NCI-H748 (cell line): ENCODE data around the gene PACC1.
A peak's percentile ranks its signal among the peaks of the same experiment; 100 is the strongest.
"Not testable (repeated sequence)": the region's sequence is repeated elsewhere in the genome, so short reads cannot be mapped to it uniquely, and the experiment has no call there.

Experiments
- DNase-seq: peaks from one replicate; lab custom pipeline; 2025; ENCODE audit not compliant: unreplicated experiment; lab: John Stamatoyannopoulos, UW

Gene PACC1

GRCh38 chr1:212397171-212397570 is 17.5 kb downstream of the PACC1 start:
- no peak for DNase-seq

DNA sequence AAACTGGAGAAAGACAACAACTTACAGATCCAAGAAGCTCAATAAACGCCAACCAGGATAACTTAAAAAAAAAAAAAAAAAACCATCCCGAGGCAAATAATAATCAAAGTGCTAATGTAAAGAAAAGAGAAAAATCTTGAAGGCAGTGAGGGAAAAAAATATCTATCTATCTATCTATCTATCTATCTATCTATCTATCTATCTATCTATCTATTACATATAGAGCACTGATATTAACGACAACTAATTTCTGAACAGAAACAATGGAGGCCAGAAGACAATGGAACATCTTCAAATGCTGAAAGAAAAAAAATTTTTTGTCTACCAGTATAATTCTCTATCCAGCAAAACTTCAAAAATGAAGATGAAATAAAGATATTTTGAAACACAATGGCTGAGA is 18.0 kb downstream of the PACC1 start:
- DNase-seq: no peak

DNA sequence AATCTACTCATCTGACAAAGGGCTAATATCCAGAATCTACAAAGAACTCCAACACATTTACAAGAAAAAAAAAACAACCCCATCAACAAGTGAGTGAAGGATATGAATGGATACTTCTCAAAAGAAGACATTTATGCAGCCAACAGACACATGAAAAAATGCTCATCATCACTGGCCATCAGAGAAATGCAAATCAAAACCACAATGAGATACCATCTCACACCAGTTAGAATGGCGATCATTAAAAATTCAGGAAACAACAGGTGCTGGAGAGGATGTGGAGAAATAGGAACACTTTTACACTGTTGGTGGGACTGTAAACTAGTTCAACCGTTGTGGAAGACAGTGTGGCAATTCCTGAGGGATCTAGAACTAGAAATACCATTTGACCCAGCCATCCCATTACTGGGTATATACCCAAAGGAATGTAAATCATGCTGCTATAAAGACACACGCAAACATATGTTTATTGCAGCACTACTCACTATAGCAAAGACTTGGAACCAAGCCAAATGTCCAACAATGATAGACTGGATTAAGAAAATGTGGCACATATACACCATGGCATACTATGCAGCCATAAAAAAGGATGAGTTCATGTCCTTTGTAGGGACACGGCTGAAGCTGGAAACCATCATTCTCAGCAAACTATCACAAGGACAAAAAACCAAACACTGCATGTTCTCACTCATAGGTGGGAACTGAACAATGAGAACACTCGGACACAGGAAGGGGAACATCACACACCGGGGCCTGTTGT is 18.8 kb downstream of the PACC1 start:
- not testable (repeated sequence) for DNase-seq

DNA sequence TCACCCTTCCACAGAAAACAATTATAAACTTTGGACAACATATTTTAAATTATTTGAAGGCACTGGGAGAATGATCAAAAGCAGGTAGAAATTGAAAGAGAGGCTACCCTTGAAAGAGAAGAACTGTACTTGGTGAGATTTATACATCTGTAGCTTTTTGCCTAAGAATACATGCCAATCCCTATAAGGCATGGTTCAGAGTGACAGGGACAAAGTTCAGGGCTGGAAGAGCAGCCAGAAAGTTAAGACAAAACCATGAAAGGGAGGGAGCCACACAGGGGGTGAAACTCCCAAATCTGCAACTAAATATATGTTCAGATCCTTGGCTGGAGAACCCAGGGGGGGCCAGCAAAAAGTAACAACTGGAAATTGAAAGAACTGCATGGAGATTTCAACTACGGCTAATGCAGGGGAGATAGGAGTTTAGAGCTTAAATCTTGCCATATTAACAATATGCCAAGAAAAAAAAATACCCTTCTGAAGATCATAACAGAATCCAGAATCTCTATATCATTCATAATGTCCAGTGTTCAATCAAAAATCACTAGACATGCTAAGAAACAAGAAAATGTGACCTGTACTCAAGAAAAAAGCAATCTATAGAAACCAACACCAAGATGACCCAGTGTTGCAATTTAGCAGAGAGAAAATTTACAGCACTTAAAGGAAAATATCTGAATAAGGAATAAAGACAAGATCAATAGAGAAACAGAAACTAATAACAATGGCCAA is 25.5 kb downstream of the PACC1 start:
- DNase-seq: no peak

DNA sequence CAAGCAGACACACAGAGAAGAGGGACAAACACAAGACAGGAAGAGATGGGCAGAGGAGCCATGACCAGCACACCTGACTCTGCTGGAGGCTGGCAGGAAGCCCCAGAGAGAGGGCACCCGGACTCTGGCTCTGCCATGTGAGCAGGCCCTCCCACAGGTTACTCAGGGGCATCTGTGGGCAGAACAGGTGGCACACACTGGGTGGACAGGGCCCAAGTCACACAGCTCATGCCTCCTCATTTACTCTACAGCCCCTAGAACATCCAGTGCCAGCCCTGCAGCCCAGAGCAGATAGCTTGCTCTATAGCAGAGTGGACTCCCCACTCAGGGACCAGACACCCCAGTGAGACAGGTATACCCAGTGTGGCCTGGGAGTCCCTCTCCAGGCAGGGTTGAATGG is 28.7 kb downstream of the PACC1 start:
- no peak for DNase-seq

DNA sequence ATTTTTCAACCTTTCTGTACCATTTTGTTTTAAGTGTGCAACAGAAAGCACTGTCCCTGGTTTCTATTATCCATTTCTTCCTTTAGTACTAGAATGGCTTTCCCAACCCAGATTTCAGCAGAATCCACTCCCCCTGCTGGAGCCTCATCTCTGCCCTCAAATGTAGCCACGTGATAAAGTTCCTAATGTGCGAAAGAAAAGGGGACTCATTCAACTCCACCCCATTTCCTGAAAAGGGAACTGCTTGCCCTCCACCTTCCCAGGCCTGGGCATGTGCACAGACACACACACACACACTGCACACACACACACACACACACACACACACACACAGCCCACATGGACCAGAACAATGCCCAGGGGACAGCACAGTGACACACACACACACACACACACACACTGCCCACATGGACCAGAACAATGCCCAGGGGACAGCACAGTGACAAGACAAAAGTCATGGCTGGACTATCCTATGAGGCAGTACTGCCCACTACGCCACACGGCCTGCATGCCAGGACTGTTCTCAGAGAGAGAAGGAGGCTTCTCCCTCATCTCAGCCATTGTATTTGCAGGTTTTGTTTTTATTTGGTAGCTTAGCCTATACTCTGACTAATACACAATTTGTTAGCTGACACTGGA is 33.2 kb downstream of the PACC1 start:
- DNase-seq: no peak

DNA sequence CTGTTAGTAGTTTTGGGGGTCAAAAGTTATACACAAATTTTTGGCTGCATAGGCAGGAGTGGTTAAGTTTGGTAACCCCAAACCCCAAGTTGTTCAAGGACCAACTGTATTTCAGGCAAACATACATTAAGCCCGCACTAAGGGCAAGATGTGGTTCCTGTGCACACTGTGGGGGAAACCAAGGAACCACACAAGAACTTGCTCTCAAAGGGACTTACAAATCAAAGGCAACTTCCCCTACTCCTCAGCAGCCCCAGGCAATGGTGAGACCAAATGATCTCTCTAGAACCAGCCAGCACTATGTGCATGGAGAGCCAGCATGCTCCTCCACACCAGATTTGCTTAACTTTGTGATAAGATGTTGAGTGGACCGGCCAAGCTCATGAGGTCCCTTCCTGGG is 35.3 kb downstream of the PACC1 start:
- no peak for DNase-seq

DNA sequence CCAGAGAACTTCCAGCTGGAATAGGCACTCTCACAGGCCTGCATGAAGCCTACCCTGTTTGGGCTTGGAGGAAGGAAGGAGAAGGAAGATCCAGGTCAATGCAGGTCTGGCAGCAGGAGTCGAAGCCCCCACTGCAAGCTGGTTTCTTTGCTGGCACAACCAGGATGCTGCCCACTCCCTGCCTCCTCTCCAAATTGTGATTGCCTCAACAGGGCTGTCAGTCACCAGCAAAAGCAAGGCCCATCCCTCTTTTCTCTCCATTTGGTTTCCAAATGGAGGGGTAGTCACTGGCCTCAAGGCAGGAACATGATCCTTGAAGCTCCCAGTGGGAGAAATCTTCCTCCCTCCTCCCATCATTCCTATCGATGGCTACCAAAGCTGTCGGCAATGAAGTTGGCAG is 37.0 kb downstream of the PACC1 start:
- no peak for DNase-seq

DNA sequence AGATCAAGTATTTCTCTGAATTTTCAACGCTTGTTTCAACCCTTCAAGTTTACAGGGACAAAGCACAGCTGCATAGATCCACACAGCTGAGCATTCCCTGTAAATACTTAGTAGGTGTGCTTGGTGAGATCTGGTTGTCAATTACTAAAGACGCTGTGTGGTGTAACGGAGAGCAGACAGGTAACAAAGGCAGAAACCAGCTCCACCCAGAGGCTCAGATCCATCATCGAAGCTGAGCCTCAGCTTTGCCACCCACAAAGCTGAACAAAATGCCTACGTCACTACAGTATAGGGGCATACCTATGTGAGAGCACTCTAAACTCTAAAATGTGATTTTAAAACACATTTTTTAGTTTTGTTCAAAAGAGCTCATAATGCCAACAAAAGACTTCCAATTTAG is 38.7 kb downstream of the PACC1 start:
- DNase-seq: no peak

DNA sequence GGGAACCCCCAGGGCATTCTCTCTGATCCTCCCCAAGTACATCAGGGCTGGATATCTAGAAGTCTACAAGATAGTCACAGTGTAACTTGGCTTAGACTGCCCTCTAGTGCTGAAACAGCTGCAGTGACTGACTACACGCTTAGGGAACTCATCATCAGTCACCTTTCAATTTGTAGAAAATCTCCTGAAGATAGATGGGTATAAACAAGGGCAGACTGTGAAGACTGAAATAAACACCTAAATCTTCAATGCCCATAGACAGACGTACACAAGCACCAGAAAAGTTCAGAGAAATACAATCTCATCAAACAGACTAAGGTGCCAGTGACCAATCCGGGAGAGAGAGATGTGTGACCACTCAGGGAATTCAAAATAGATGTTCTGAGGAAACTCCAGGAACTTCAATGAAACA is 46.6 kb downstream of the PACC1 start:
- peak; percentile 52 for DNase-seq

DNA sequence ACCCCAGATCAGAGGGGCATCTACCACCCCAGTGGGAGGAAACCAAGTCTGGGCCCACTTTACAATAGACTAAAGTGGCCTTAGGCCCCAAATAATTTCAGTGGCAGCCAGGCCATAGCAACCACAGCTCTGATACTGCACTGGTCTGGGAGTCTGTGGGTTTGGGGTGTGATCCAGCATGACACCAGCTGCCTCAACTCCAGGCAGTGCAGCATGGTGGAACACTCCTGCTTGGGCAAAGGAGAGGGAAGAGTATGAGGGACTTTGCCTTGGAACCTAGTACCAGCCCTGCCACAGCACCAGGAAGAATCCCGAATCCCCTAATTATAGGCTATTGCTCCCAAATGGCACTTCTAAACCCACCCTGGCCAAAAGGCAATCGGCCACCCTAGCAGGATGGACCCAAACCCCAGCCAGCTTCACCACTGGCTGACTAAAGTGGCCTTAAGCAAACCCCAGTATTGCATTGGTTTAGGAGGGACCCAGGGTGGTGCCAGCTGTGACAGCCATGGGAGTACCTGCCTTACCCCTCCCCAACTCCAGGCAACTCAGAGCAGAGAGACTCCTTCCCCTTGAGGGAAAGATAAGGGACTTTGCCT is 47.1 kb downstream of the PACC1 start:
- no peak for DNase-seq

- no peak for DNase-seq
These were observed 47.8 kb downstream of the PACC1 start for GRCh38 chr1:212366901-212367300.

- no peak for DNase-seq
These were observed 49.7 kb downstream of the PACC1 start for GRCh38 chr1:212364985-212365384.

GRCh38 chr1:212359794-212360479 is 54.7 kb downstream of the PACC1 start:
- DNase-seq: no peak

DNA sequence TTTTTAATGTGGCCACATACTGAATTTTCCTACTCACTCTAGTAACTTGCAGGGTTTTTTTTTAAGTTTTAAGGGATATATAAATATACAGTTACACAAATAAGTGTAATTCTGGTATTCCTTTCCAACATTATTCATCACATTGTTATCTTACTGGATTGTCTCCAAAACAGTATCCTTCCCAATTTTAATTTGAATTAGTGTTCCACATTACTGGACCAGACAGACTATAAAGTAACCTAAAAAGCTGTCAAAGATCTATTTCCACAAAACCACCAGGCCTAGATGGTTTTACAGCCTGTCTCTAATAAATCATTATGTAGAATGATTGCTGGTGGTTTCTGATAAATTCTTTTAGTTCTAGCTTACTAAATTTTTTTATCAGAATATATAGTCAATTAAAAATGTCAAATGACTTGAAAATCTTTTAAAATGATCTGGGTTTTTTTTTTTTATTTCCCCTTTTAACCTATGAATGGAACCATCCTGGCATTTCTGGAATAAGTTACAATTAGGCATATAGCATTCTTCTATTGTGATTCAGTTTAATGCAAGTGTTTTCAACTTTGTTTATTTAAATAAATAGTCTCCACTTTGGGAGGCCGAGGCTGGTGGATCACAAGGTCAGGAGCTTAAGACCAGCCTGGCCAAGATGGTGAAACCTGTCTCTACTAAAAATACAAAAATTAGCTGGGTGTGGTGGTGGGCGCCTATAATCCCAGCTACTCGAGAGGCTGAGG is 59.3 kb downstream of the PACC1 start:
- no peak for DNase-seq

DNA sequence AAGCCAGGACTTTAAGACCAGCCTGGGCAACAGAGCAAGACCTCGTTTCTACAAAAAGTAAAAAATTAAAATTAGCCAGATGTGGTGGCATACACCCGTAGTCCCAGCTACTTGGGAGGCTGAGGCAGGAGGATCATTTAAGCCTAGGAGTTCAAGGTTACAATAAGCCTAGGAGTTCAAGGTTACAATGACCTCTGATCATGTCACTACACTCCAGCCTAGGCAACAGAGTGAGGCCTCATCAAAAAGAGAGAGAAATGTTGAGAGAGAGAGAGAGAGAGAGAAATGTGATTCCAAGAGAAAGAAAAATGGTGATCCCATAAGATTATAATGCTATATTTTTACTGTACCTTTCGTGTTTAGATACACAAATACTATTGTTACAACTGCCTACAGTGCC is 60.2 kb downstream of the PACC1 start:
- DNase-seq: no peak

- DNase-seq: no peak
These were observed 61.5 kb downstream of the PACC1 start for GRCh38 chr1:212353181-212353580.

DNA sequence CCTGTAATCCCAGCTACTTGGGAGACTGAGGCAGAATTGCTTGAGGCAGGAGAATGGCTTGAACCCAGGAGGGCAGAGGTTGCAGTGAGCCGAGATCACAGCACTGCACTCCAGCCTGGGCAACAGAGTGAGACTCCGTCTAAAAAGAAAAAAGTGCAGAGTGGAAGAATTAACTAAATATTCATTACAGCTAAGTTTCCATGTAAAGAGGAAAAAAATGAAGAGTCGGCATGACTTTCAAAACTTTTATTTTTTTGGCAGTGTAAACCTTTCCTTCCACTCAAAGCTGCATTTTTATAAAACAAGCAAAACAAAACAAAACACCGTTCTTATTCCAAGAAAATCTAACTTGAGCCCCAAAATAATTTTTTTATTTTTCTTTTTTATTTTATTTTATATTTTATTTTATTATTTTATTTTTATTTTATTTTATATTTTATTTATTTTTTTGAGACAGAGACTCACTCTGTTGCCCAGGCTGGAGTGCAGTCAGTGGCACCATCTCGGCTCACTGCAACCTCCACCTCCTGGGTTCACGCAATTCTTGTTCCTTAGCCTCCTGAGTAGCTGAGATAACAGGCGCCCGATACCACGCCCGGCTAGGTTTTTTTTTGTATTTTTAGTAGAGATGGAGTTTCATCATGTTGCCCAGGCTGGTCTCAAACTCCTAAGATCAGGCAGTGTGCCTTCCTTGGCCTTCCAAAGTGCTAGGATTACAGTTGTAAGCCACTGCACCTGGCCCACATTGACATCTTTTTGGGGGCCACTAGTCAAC is 62.9 kb downstream of the PACC1 start:
- no peak for DNase-seq

GRCh38 chr1:212346601-212347000 is 68.1 kb downstream of the PACC1 start:
- no peak for DNase-seq

- DNase-seq: no peak
These were observed 69.8 kb downstream of the PACC1 start for GRCh38 chr1:212344905-212345304.
